K562 (cell line): ENCODE data around the gene EFCAB12. TPM values are rescaled to one million over a fixed set of nuclear protein-coding genes. Genes with fewer than 3 reads are reported as not detected.

Source experiments
- BMI1 ChIP-seq: fragments of 150-350 bp; IDR thresholded peaks from 2 replicates; pipeline ENCODE4 v1.6.1; 2014; ENCODE audit warnings: low read length
- CBFA2T3 ChIP-seq: fragments of 450-650 bp; IDR thresholded peaks from 2 replicates; pipeline ENCODE4 v1.6.1; 2017
- HEY1 ChIP-seq: fragments of 250-450 bp; sonication (Bioruptor Pico); IDR thresholded peaks from 2 replicates; pipeline ENCODE4 v1.5.0; 2020; ENCODE audit warnings: mild to moderate bottlenecking, moderate library complexity, borderline replicate concordance
- LCOR ChIP-seq: sonication (generic); formaldehyde crosslinking; IDR thresholded peaks from 2 replicates; pipeline ENCODE4 v1.8.0; 2022; ENCODE audit warnings: mild to moderate bottlenecking, missing genetic modification reagents
- NFATC3 ChIP-seq: fragments of 450-650 bp; IDR thresholded peaks from 2 replicates; pipeline ENCODE4 v1.6.1; 2017; ENCODE audit warnings: mild to moderate bottlenecking
- POLR2A ChIP-seq: fragments of 450-650 bp; conservative IDR thresholded peaks from 2 replicates; pipeline ENCODE4 v1.6.1; 2016
- RBM15 ChIP-seq: fragments of 200-400 bp; formaldehyde crosslinking; IDR thresholded peaks from 2 replicates; pipeline ENCODE4 v1.6.1; 2018; ENCODE audit warnings: mild to moderate bottlenecking, low read length, moderate library complexity; ENCODE audit not compliant: insufficient read depth
- REST ChIP-seq, 2 experiments: fragments of 450-650 bp; formaldehyde crosslinking in 1 of 2; IDR thresholded peaks; 2 replicates each; pipeline versions ENCODE4 v1.4.0 to v1.6.1; 2014 to 2020; ENCODE audit warnings: mild to moderate bottlenecking in 2 of 2, borderline replicate concordance in 1 of 2, low read depth in 1 of 2
- TEAD2 ChIP-seq: fragments of 450-650 bp; IDR thresholded peaks from 2 replicates; pipeline ENCODE4 v1.6.1; 2016; ENCODE audit warnings: missing genetic modification characterization, control low read depth, missing compliant biosample characterization
- ZBTB33 ChIP-seq: sonication (generic); formaldehyde crosslinking; IDR thresholded peaks from 2 replicates; pipeline ENCODE4 v1.8.1; 2023; ENCODE audit warnings: mild to moderate bottlenecking, missing genetic modification reagents
- ZEB2 ChIP-seq: fragments of 450-650 bp; IDR thresholded peaks from 2 replicates; pipeline ENCODE4 v1.6.1; 2016
- ZFX ChIP-seq: sonication (generic); formaldehyde crosslinking; IDR thresholded peaks from 2 replicates; pipeline ENCODE4 v1.8.0; 2022; ENCODE audit warnings: mild to moderate bottlenecking, missing genetic modification reagents, moderate library complexity
- ZNF830 ChIP-seq: fragments of 250-450 bp; sonication (Bioruptor Pico); IDR thresholded peaks from 2 replicates; pipeline ENCODE4 v1.5.0; 2021; ENCODE audit warnings: mild to moderate bottlenecking
- polyA plus RNA-seq, 8 experiments: library from polyadenylated mRNA; depleted of rRNA in 4 of 8; stranded (reverse) in 5 of 8; unstranded in 3 of 8; fragments of >200 nt; fragmentation: Nextera tagmentation in 2 of 8; fragmentation: Illumina TruSeq in 1 of 8; extraction: Ambion mirVana in 2 of 8; extraction: Trizol in 1 of 8; gene quantifications; 2 replicates each; pipeline versions ENCODE4 v1.2.1 to v1.2.3, GENCODE V29; 2011 to 2014; ENCODE audit warnings: inconsistent platforms in 1 of 8, missing spikeins in 1 of 8
- total RNA-seq, 7 experiments: library from RNA; depleted of rRNA in 6 of 7; stranded (reverse); fragments of >200 nt in 6 of 7; fragmentation: Illumina TruSeq in 2 of 7; extraction: Trizol in 2 of 7; gene quantifications; 2 replicates each; pipeline versions ENCODE4 v1.2.1 to v1.2.3, GENCODE V29; 2011 to 2021; ENCODE audit warnings: low replicate concordance in 1 of 7
- TF ChIP-seq, protein P1 (sequence below): sonication (generic); formaldehyde crosslinking; IDR thresholded peaks from 2 replicates; pipeline ENCODE4 v1.4.0; 2020; ENCODE audit warnings: mild to moderate bottlenecking, missing genetic modification reagents
- TF ChIP-seq, protein P2 (sequence below): sonication (generic); formaldehyde crosslinking; IDR thresholded peaks from 2 replicates; pipeline ENCODE4 v1.8.1; 2023; ENCODE audit warnings: mild to moderate bottlenecking, missing genetic modification reagents

Gene EFCAB12
- total and polyA plus RNA-seq, 9 of the 15 experiments (the other 6 are each of a cell fraction or from before 2014, with no cell fraction given), result 0.08 to 0.95 (median 0.56) TPM; not detected in 1

- TF ChIP-seq REST (IDR thresholded peaks at IDR 0.05; ENCODE audit: borderline replicate concordance), result no peak
- no peak for TF ChIP-seq REST (CRISPR knock-in tag; IDR thresholded peaks at IDR 0.05; ENCODE audit: low read depth)
- no peak for TF ChIP-seq CBFA2T3
- TF ChIP-seq BMI1, result no peak
- TF ChIP-seq ZNF830 (CRISPR knock-in tag), result no peak
- TF ChIP-seq HEY1 (CRISPR knock-in tag), result no peak
- 0 out of 2 replicates have a peak, but pooled peaks have one; percentile 20 for TF ChIP-seq ZBTB33 (CRISPR knock-in tag)
- no peak for TF ChIP-seq ZEB2
- no peak for TF ChIP-seq RBM15
- TF ChIP-seq LCOR (CRISPR knock-in tag), result no peak
- TF ChIP-seq, protein P1, sequence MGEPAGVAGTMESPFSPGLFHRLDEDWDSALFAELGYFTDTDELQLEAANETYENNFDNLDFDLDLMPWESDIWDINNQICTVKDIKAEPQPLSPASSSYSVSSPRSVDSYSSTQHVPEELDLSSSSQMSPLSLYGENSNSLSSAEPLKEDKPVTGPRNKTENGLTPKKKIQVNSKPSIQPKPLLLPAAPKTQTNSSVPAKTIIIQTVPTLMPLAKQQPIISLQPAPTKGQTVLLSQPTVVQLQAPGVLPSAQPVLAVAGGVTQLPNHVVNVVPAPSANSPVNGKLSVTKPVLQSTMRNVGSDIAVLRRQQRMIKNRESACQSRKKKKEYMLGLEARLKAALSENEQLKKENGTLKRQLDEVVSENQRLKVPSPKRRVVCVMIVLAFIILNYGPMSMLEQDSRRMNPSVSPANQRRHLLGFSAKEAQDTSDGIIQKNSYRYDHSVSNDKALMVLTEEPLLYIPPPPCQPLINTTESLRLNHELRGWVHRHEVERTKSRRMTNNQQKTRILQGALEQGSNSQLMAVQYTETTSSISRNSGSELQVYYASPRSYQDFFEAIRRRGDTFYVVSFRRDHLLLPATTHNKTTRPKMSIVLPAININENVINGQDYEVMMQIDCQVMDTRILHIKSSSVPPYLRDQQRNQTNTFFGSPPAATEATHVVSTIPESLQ (CRISPR knock-in tag), result no peak
- TF ChIP-seq, protein P2, sequence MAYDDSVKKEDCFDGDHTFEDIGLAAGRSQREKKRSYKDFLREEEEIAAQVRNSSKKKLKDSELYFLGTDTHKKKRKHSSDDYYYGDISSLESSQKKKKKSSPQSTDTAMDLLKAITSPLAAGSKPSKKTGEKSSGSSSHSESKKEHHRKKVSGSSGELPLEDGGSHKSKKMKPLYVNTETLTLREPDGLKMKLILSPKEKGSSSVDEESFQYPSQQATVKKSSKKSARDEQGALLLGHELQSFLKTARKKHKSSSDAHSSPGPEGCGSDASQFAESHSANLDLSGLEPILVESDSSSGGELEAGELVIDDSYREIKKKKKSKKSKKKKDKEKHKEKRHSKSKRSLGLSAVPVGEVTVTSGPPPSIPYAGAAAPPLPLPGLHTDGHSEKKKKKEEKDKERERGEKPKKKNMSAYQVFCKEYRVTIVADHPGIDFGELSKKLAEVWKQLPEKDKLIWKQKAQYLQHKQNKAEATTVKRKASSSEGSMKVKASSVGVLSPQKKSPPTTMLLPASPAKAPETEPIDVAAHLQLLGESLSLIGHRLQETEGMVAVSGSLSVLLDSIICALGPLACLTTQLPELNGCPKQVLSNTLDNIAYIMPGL, result no peak
- TF ChIP-seq TEAD2 (tag), result no peak
- peak; percentile 17; the same call in 1 of the 2 replicates for TF ChIP-seq POLR2A
- peak; percentile 20; the same call in 1 of the 2 replicates for TF ChIP-seq NFATC3
- TF ChIP-seq ZFX (CRISPR knock-in tag), result peak; percentile 71; the same call in 1 of the 2 replicates
Measured at GRCh38 chr3:129440618-129441190, 12.3 kb upstream of the EFCAB12 start (continued).
